ENCODE data around the gene CNDP2. TPM values are rescaled to one million over a fixed set of nuclear protein-coding genes. Genes with fewer than 3 reads are reported as not detected.

The CNDP2 gene
- total RNA-seq, 1 donor from 2014 or later: 75.2 TPM

- peaks cover 21% of the 10 kb centered on the region for H3K27me3 Mint-ChIP-seq (ENCODE audit: unreplicated experiment)
These were observed 7.8 kb upstream of the CNDP2 start for GRCh38 chr18:74488354-74488753.

GRCh38 chr18:74488864-74489263 lies 7.3 kb upstream of the CNDP2 start:
- no peak for TF ChIP-seq CTCF (IDR thresholded peaks at IDR 0.05)
- Mint-ChIP-seq H3K4me3 (ENCODE audit: unreplicated experiment) (no peak overlapping the region), H3K36me3 (ENCODE audit: unreplicated experiment) (peaks cover 1% of the 10 kb centered on the region), H3K27me3 (ENCODE audit: unreplicated experiment) (peaks cover 26% of the 10 kb centered on the region), H3K9me3 (ENCODE audit: unreplicated experiment) (no peaks in the 10 kb centered on the region), H3K27ac (ENCODE audit: unreplicated experiment) (no peak overlapping the region), H3K4me1 (ENCODE audit: unreplicated experiment) (no peaks in the 10 kb centered on the region)
- DNase-seq (ENCODE audit: extremely low spot score, unreplicated experiment): peak; percentile 40

More at GRCh38 chr18:74488354-74488753, 7.8 kb upstream of the CNDP2 start:
- no peaks in the 10 kb centered on the region for H3K9me3 Mint-ChIP-seq (ENCODE audit: unreplicated experiment)
- H3K4me3 Mint-ChIP-seq (ENCODE audit: unreplicated experiment): no peak overlapping the region
- no peaks in the 10 kb centered on the region for H3K4me1 Mint-ChIP-seq (ENCODE audit: unreplicated experiment)
- DNase-seq (ENCODE audit: extremely low spot score, unreplicated experiment): peak; percentile 67
- no peak overlapping the region for H3K27ac Mint-ChIP-seq (ENCODE audit: unreplicated experiment)
- TF ChIP-seq CTCF (IDR thresholded peaks at IDR 0.05): no peak
- H3K36me3 Mint-ChIP-seq (ENCODE audit: unreplicated experiment): peaks cover 1% of the 10 kb centered on the region

GRCh38 chr18:74489676-74490075 lies 6.5 kb upstream of the CNDP2 start:
- Mint-ChIP-seq H3K4me1 (ENCODE audit: unreplicated experiment) (no peaks in the 10 kb centered on the region), H3K27me3 (ENCODE audit: unreplicated experiment) (peaks cover 29% of the 10 kb centered on the region), H3K4me3 (ENCODE audit: unreplicated experiment) (peak overlapping the region; percentile 21), H3K27ac (ENCODE audit: unreplicated experiment) (no peak overlapping the region), H3K9me3 (ENCODE audit: unreplicated experiment) (no peaks in the 10 kb centered on the region), H3K36me3 (ENCODE audit: unreplicated experiment) (peaks cover 1% of the 10 kb centered on the region)
- DNase-seq (ENCODE audit: extremely low spot score, unreplicated experiment): peak; percentile 30
- no peak for TF ChIP-seq CTCF (IDR thresholded peaks at IDR 0.05)

GRCh38 chr18:74492259-74492658 lies 3.9 kb upstream of the CNDP2 start:
- H3K9me3 Mint-ChIP-seq (ENCODE audit: unreplicated experiment): no peaks in the 10 kb centered on the region
- no peak overlapping the region for H3K27ac Mint-ChIP-seq (ENCODE audit: unreplicated experiment)
- H3K36me3 Mint-ChIP-seq (ENCODE audit: unreplicated experiment): peaks cover 1% of the 10 kb centered on the region
- H3K4me3 Mint-ChIP-seq (ENCODE audit: unreplicated experiment): no peak overlapping the region
- no peak for TF ChIP-seq CTCF (IDR thresholded peaks at IDR 0.05)
- H3K4me1 Mint-ChIP-seq (ENCODE audit: unreplicated experiment): peaks cover 8% of the 10 kb centered on the region
- peak; percentile 56 for DNase-seq (ENCODE audit: extremely low spot score, unreplicated experiment)
- H3K27me3 Mint-ChIP-seq (ENCODE audit: unreplicated experiment): peaks cover 17% of the 10 kb centered on the region

GRCh38 chr18:74493689-74494088 lies 2.5 kb upstream of the CNDP2 start:
- Mint-ChIP-seq H3K27ac (ENCODE audit: unreplicated experiment) (no peak overlapping the region), H3K9me3 (ENCODE audit: unreplicated experiment) (no peaks in the 10 kb centered on the region), H3K27me3 (ENCODE audit: unreplicated experiment) (peaks cover 17% of the 10 kb centered on the region), H3K4me3 (ENCODE audit: unreplicated experiment) (no peak overlapping the region), H3K4me1 (ENCODE audit: unreplicated experiment) (peaks cover 16% of the 10 kb centered on the region), H3K36me3 (ENCODE audit: unreplicated experiment) (peaks cover 1% of the 10 kb centered on the region)
- peak; percentile 49 for DNase-seq (ENCODE audit: extremely low spot score, unreplicated experiment)
- TF ChIP-seq CTCF (IDR thresholded peaks at IDR 0.05): peak; percentile 53
